ENCODE results near the gene EVA1C.

Gene EVA1C

GRCh38 chr21:32469628-32470027 lies 57.1 kb downstream of the EVA1C start:
- no peak for TF ChIP-seq FOXP2 (optimal IDR thresholded peaks at IDR 0.05; ENCODE audit: control extremely low read depth, extremely low read length, insufficient read depth)
- TF ChIP-seq POLR2AphosphoS5 (IDR thresholded peaks at IDR 0.05; ENCODE audit: borderline replicate concordance, low read depth, low read length): no peak
- no peak for TF ChIP-seq EZH2 (IDR thresholded peaks at IDR 0.05)
- Histone ChIP-seq H3K4me3 (no peak overlapping the region), H3K36me3 (ENCODE audit: insufficient read depth, low read length) (no peaks in the 10 kb centered on the region), H3K9ac (ENCODE audit: insufficient read length) (no peak overlapping the region), H3K9me3 (ENCODE audit: low read depth, low read length) (no peaks in the 10 kb centered on the region), H3K27ac (no peak overlapping the region)
- no peak for DNase-seq (ENCODE audit: low read depth, low spot score)

- Histone ChIP-seq H3K27ac (no peak overlapping the region), H3K36me3 (ENCODE audit: insufficient read depth, low read length) (no peaks in the 10 kb centered on the region), H3K9ac (ENCODE audit: insufficient read length) (no peak overlapping the region), H3K9me3 (ENCODE audit: low read depth, low read length) (no peaks in the 10 kb centered on the region), H3K4me3 (no peak overlapping the region)
- no peak for DNase-seq (ENCODE audit: low read depth, low spot score)
- TF ChIP-seq FOXP2 (optimal IDR thresholded peaks at IDR 0.05; ENCODE audit: control extremely low read depth, extremely low read length, insufficient read depth) (no peak), EZH2 (IDR thresholded peaks at IDR 0.05) (no peak)
Observed at GRCh38 chr21:32470206-32470605, 57.7 kb downstream of the EVA1C start.

- no peak for DNase-seq (ENCODE audit: low read depth, low spot score)
- Histone ChIP-seq H3K27ac (no peak overlapping the region), H3K9ac (ENCODE audit: insufficient read length) (no peak overlapping the region), H3K36me3 (ENCODE audit: insufficient read depth, low read length) (no peaks in the 10 kb centered on the region), H3K9me3 (ENCODE audit: low read depth, low read length) (no peaks in the 10 kb centered on the region), H3K4me3 (no peak overlapping the region)
- TF ChIP-seq EZH2 (IDR thresholded peaks at IDR 0.05) (no peak), POLR2AphosphoS5 (IDR thresholded peaks at IDR 0.05; ENCODE audit: borderline replicate concordance, low read depth, low read length) (no peak), FOXP2 (optimal IDR thresholded peaks at IDR 0.05; ENCODE audit: control extremely low read depth, extremely low read length, insufficient read depth) (no peak)
Observed at GRCh38 chr21:32472890-32473765, 60.6 kb downstream of the EVA1C start.

- no peaks in the 10 kb centered on the region for H3K36me3 ChIP-seq (ENCODE audit: insufficient read depth, low read length)
- H3K4me3 ChIP-seq: no peak overlapping the region
- H3K9me3 ChIP-seq (ENCODE audit: low read depth, low read length): no peaks in the 10 kb centered on the region
- no peak for DNase-seq (ENCODE audit: low read depth, low spot score)
- H3K27ac ChIP-seq: no peak overlapping the region
- no peak for TF ChIP-seq FOXP2 (optimal IDR thresholded peaks at IDR 0.05; ENCODE audit: control extremely low read depth, extremely low read length, insufficient read depth)
- no peak for TF ChIP-seq POLR2AphosphoS5 (IDR thresholded peaks at IDR 0.05; ENCODE audit: borderline replicate concordance, low read depth, low read length)
- H3K9ac ChIP-seq (ENCODE audit: insufficient read length): no peak overlapping the region
Observed at GRCh38 chr21:32474179-32475059, 61.9 kb downstream of the EVA1C start.

GRCh38 chr21:32475162-32475812 lies 62.8 kb downstream of the EVA1C start:
- H3K9me3 ChIP-seq (ENCODE audit: low read depth, low read length): no peaks in the 10 kb centered on the region
- H3K9ac ChIP-seq (ENCODE audit: insufficient read length): peak overlapping the region; percentile 51
- H3K27ac ChIP-seq: peak overlapping the region; percentile 80
- H3K36me3 ChIP-seq (ENCODE audit: insufficient read depth, low read length): no peaks in the 10 kb centered on the region
- peak; percentile 55 for DNase-seq (ENCODE audit: low read depth, low spot score)
- no peak for TF ChIP-seq POLR2AphosphoS5 (IDR thresholded peaks at IDR 0.05; ENCODE audit: borderline replicate concordance, low read depth, low read length)
- TF ChIP-seq FOXP2 (optimal IDR thresholded peaks at IDR 0.05; ENCODE audit: control extremely low read depth, extremely low read length, insufficient read depth): no peak
- TF ChIP-seq EZH2 (IDR thresholded peaks at IDR 0.05): no peak
- peak overlapping the region; percentile 62; the same call in 1 of the 2 replicates for H3K4me3 ChIP-seq

GRCh38 chr21:32476661-32477423 lies 64.3 kb downstream of the EVA1C start:
- no peak overlapping the region for H3K4me3 ChIP-seq
- no peaks in the 10 kb centered on the region for H3K36me3 ChIP-seq (ENCODE audit: insufficient read depth, low read length)
- TF ChIP-seq POLR2AphosphoS5 (IDR thresholded peaks at IDR 0.05; ENCODE audit: borderline replicate concordance, low read depth, low read length) (no peak), EZH2 (IDR thresholded peaks at IDR 0.05) (no peak), FOXP2 (optimal IDR thresholded peaks at IDR 0.05; ENCODE audit: control extremely low read depth, extremely low read length, insufficient read depth) (no peak)
- no peak overlapping the region; the same call in 1 of the 2 replicates for H3K27ac ChIP-seq
- H3K9ac ChIP-seq (ENCODE audit: insufficient read length): no peak overlapping the region
- no peaks in the 10 kb centered on the region for H3K9me3 ChIP-seq (ENCODE audit: low read depth, low read length)
- DNase-seq (ENCODE audit: low read depth, low spot score): no peak

- H3K36me3 ChIP-seq (ENCODE audit: insufficient read depth, low read length): no peaks in the 10 kb centered on the region
- H3K4me3 ChIP-seq: no peak overlapping the region
- H3K27ac ChIP-seq: no peak overlapping the region; the same call in 1 of the 2 replicates
- no peaks in the 10 kb centered on the region for H3K9me3 ChIP-seq (ENCODE audit: low read depth, low read length)
- TF ChIP-seq EZH2 (IDR thresholded peaks at IDR 0.05) (no peak), FOXP2 (optimal IDR thresholded peaks at IDR 0.05; ENCODE audit: control extremely low read depth, extremely low read length, insufficient read depth) (no peak), POLR2AphosphoS5 (IDR thresholded peaks at IDR 0.05; ENCODE audit: borderline replicate concordance, low read depth, low read length) (no peak)
- no peak for DNase-seq (ENCODE audit: low read depth, low spot score)
- H3K9ac ChIP-seq (ENCODE audit: insufficient read length): no peak overlapping the region
Observed at GRCh38 chr21:32477424-32477745, 64.9 kb downstream of the EVA1C start.

All from SK-N-MC (cell line).